Stimulated activated CD4-positive, alpha-beta T cell treated with anti-CD3 and anti-CD28 coated beads, Interleukin-2, amount 100 ng/mL, for 48 hours (primary cell): Measurements from ENCODE around the gene ITGB6.

Source experiments
- DNase-seq, 2 donors: peaks; one replicate each; pipeline ENCODE4 v3.0.0-alpha.2; 2020

Gene ITGB6

GRCh38 chr2:160199683-160200389 lies at the start of gene ITGB6:
Gene ITGB6, minus strand, starts transcription at chr2:160200272. Its CDS starts 209 bp downstream, at chr2:160200063.
- no peak for DNase-seq

DNA sequence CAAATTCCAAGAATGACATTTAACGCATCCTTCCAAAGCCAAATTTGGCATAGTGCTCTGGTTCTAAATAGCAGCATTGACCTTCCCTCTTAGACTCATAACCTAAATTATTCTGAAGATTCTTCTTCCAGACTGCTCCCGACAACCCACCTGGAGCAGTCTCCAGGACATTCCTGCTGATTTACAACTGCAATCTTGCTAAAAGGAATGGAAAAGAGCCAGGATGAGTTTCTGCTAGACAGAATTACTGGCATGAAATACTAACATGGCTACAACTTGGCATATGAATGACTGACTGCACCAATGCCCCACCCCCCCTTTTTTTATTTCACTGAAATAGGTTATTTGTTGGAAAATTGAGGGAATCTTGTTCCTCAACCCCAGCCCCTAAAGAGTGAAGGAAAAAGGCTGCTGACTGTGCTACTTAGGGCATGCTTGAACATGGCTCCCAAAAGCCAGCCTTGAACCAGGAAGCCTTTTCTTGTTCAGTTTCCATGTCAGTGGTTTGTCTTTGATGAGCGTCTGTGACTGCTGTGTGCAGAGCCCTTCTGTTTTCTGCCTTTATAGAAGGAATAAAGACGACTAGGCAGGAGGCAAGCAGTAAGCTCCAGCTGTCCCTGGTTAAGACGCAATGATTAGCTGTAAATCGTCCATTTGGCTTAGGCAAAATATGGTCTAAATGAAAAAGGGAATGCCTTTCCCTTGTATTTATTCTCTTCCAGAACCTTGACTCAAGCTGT lies 47.4 kb upstream of the ITGB6 start:
- DNase-seq = no peak

GRCh38 chr2:160246356-160246755 lies 46.3 kb upstream of the ITGB6 start:
- DNase-seq = no peak

- DNase-seq = no peak
These were observed 45.6 kb upstream of the ITGB6 start for GRCh38 chr2:160245614-160246155.

DNA sequence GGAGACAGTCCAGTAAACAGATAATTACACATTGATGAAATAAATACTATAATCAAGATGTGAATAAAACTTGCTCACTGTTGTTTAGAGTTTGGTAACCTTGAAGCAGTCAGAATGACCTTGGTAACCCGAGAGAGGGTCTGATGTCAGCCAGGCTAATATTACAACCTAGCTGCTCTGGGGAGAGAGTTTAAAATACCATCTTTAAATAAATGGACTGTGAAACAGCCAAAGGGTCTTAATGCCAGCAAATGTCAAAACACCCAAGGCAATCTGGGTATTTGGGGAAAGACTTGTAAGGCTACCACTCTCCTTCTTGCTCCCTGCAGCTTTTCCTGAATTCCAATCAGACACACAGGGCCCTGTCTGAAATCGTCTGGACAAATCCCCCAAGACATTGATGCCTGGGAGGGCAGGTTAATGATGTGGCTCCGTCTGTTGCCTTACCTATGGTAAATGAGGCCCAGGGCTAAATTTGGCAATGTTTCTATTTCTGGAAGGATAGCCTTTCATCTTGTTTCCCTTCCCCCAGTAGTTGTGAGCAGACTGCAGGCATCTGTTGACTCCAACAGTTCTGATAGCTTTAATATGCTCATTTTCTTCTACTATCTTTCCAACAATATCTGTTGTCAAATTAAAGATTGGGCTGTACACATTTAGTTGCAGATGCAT lies 43.0 kb upstream of the ITGB6 start:
- DNase-seq = no peak

DNA sequence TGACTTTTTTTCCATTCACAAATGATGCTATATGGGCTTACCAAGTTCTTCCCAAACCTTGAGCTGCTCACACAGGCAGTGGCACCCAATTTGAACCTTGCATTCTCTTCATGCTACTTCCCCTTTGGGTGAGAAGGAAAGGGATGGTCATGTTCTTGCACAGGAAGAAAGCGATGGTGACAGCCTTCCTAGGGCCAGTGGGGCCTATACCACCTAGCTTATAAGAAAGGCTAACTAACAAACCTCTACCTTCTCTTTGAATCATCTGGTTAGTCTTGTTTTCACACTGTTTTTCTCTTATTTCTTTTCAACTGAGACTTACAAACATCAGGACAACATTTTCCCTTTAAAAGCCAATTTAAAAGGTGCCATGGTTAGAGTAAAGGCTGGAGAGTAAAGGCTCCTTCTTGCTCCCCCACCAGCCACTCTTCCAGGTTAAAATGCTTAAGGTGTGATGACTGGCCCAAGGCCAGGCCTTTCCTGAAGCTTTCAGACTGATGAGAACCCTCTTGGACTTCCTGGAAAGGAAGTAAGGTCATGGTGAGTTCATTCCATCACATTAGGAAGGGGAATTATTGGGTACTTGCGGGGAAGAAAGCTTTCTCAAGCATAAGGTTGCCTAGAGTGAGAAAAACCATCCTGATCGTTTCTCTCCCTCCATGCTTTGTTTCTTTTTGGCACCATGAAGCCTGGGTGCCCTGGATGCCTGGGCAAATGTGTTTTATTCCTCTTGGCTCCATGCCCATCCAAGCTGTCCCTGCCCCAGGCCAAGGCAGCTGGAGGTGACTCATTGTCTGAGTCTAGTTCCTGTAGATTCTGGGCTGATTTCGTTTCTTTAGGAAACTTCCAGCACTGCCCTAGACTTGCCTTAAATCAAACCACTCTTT lies 41.4 kb upstream of the ITGB6 start:
- no peak for DNase-seq

DNA sequence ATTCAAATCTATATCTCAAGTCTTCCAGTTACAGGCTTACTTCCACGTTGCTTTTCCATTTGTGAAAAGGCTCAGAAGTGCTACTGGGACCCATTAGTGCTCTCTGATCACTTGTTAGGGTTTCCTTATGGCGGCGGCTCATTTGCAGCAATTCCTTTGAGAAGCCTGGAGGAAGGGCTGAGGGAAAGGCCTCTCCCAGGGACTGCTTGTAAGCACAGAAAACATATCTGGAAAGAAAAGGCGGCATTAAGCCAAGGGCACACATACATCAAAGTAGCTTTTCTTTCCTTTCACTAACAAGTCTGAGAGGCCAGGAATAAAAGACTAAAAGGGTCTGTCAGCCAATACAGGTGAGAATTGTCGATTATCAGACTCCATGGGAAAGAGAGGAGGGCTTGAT lies 39.4 kb upstream of the ITGB6 start:
- DNase-seq = no peak

DNA sequence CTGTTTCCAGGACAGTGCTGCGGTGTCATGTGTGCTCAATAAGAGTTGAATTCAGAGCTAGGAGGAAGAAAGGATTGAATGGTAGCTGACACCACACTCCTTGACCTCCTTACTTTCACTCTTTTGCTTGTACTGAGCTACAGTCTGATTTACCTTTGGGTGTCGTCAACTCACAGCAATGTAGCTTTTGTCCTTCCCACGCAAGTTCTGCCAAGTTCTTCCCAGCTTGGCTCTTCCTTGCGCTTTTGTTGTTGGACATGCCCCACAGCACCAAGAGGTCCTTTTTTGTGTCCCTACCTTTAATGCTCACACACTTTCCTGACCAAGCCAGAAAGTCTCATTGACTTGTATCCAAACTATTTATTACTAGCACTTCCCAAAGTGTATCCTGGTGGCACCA lies 38.3 kb upstream of the ITGB6 start:
- no peak for DNase-seq

- DNase-seq = no peak
These were observed 32.9 kb upstream of the ITGB6 start for GRCh38 chr2:160232905-160233475.

DNA sequence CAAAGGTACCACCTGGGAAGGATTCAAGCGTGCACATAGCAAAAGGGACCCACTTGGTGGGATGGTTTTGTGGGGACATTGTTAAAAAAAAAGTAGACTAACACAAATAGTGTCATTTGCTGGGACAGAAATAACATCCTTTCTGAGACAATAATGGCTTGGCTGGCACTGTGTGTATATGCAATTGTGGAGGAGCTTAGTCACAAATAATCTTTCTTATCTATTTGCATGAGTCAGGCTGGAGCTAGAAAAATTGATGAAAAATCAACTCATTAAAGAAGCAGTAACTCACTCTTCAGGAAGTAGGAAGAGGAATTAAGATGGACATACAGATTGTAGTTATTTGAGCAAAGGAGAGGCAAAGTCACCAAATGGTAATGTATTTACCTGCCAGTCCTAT lies 29.5 kb upstream of the ITGB6 start:
- DNase-seq = no peak

DNA sequence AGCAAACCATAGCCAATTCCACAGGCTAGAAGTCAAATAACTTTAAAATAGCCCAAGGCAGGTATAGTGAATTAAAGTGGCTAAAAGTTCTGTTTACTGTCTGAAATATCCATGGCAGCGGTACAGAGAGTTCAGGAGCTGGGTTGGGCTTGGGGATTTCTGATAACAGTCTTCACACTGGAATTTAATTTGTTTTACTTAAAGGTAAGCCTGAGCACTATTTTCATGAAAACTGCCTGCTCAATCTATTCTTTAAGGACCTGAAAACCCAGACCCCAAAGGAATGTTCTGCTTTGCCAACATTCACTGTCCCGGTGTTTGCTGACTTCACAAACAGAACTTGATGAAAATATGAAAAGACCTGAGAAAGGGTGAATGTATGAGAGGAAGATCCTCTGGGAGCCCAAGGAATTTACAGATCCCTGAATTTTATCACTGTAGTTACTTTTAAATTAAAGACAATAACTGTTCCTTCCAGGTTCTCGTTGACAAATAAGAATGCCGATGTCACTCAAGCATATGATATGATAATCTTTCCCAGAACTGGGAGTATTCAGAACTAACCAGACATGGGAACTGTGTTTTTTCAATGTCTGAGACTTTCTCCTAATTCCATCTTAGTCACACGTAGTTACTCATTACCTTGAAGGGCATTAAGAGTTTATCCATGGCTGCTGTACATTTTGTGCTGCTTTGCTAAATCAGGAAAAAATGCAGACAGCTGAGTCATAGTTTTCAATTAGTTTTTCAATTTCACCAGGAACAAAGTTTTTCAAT lies 28.3 kb upstream of the ITGB6 start:
- no peak for DNase-seq

DNA sequence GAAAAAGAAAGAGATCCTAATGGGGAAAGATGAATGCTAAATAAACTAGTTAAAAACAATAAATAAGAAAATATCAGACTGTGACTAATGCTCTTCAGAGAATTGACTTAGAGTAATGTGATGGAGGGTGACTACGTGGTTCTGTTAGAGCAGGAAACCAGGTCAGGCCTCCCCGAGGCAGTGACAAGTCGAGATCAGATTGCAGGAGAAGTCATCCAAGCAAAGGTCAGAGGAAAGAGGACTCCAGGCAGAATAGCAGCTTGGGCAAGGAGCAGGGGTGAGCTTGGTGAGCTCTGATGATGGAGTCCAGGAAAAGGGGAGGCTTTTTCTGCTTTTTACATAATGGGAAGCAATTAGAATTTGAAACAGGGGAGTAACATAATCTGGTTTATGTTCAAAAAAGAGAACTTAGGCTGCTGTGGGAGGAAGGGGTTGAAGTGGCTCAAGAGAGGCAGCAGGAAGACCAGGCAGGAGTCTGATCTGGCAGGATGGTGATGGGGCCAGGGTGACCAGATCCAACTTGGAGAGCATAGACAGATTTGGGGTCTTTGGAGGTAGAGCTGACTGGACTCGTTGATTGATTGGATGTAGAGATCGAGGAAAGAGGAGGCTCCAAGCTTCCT lies 27.3 kb upstream of the ITGB6 start:
- DNase-seq = no peak

DNA sequence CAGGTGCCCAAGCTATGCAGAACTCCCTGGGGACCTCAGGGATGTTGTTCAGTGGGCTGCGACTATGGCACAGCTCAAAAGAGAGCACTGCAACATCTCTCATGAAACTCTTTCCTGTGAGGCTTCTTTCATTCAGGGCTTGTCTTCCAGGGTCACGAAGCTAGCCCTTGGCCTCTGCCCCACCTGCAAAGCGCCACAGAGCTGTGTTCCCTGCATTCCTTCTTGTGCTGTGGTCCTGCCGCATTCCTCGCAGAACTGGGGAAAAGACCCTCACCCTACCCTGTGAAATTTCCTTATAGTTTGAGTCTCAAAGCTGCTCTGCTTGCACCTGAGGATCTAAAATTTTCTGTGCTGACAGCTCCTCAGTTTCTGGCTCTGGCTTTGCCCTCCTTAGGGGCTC lies 26.3 kb upstream of the ITGB6 start:
- DNase-seq = no peak

- no peak for DNase-seq
These were observed 25.6 kb upstream of the ITGB6 start for GRCh38 chr2:160225722-160226121.

DNA sequence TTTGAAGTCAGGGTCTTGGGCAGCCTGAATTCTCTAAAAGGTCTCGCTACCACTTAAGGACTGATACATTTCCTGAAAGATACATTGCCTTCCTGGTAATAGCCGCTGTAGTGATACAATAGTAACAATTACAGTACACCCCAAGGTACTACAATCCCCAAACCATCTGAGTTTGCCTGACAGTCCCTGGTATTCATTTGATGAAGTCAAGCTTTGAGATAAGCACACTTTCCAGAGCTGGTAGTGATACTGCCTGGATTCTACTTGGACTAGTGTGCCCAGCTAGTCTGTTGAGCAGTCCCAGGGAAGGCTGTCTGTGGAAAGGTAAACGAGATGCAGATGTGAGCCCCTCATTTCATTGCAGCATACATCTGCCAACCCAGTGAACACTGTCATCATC lies 24.4 kb upstream of the ITGB6 start:
- no peak for DNase-seq

DNA sequence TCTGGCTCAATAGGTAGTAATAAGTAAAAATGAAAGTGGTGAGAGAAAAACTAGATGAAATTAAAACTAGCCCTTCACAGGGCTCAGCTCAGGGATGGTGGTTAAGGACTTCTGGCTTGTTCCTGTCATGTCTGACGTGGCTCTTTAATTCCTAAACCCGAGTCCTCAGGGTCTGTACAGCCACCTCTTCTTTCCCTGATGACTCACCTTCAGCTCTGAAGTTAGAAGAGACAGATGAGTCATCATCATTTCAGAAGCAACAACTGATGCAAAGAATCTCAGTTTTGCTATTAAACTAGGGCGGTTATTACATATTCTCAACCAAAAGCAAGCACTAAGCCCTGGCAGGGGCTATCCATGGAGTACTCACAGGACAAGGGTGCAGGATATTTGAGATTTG lies 24.0 kb upstream of the ITGB6 start:
- peak in 1 of 2 donors; percentile 10 for DNase-seq

DNA sequence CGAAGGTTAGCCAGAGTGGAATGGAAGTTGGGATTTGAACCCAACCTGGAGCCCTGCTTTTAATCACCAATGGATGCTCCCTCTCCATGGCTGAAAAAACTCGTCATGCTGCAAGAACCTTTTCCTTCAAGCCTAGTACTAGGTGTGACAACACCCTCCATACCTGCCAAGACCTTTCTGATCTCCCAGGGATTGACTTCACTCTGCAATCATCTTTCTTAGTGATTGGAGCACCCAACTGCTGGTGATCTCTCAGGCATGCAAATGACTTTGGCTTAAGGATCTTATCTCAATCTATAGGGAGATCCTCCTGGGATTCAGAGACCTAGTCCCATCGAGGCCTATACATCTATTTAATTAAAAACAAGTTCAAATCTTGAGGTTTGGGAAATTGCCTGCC lies 23.5 kb upstream of the ITGB6 start:
- DNase-seq = no peak

DNA sequence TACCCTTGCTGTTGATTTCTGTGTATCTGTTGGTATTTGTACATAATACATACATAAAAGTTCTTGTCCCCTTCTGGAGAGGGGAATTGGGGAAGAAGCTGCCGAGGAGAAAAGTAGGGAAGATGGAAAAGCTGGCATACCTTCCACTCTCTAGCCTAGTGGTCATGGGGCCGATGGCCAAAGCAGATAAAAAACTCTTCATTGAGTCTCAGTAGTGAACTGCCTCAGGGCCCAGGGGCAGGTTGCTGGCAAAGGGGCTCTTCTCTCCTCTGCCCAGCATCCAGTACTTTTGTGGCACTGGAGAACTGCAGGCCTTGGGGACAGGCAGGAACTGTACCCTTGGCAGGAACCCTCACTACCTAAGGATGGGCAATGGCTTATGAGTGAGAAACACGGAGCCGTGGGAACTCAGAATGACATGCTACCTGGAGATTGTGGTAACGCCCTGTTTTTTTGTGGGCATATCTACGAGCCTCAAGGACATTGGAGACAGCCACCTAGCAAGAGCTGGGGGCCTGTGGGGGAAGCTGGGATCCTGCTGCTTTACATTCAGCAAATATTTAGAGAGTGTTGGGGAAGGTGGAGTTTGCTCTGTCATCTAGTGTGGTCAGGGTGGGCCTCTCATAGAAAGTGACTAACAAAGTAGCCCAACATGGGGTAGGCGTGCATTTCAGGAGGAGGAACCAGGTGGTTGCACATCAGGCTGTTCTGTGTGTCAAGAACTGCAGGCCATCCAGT lies 22.6 kb upstream of the ITGB6 start:
- DNase-seq = no peak

GRCh38 chr2:160221391-160222276 lies 21.6 kb upstream of the ITGB6 start:
- no peak for DNase-seq
